ENCODE results near the gene POLR2I.
A peak's percentile ranks its signal among the peaks of the same experiment; 100 is the strongest.
"Not testable (repeated sequence)": the region's sequence is repeated elsewhere in the genome, so short reads cannot be mapped to it uniquely, and the experiment has no call there.

Gene POLR2I

GRCh38 chr19:36079389-36079945 lies 35.2 kb downstream of the POLR2I start:
- H2BK5ac ChIP-seq (ENCODE audit: low read depth, low read length, poor library complexity), result no peak overlapping the region
- H3K36me3 ChIP-seq (ENCODE audit: control insufficient read depth in 1 of 2, insufficient read depth in 2 of 2, low read length in 2 of 2), result peaks cover 36 to 44% of the 10 kb centered on the region in 2 experiments
- no peaks in the 10 kb centered on the region for H3K9me3 ChIP-seq (ENCODE audit: insufficient read depth, low read depth, low read length)
- no peaks in the 10 kb centered on the region for H3K79me2 ChIP-seq (ENCODE audit: control insufficient read depth, insufficient read depth, low read length, poor library complexity)
- peak overlapping the region; percentile 75 for H3K9ac ChIP-seq (ENCODE audit: low read length)
- H3K18ac ChIP-seq (ENCODE audit: low read length), result no peak overlapping the region
- no peak for DNase-seq
- no peaks in the 10 kb centered on the region for H3K4me1 ChIP-seq (ENCODE audit: control insufficient read depth in 1 of 2, insufficient read depth in 2 of 2, low read length in 2 of 2)
- H3K27ac ChIP-seq (ENCODE audit: low read depth, low read length), result no peak overlapping the region
- H3K79me1 ChIP-seq (ENCODE audit: low read length), result no peaks in the 10 kb centered on the region
- H3K23ac ChIP-seq (ENCODE audit: low read length), result peak overlapping the region; percentile 75
- H2AK5ac ChIP-seq (ENCODE audit: low read length), result no peak overlapping the region
- H3K14ac ChIP-seq (ENCODE audit: low read length), result no peak overlapping the region
- no peak overlapping the region for H4K91ac ChIP-seq (ENCODE audit: low read depth, low read length)
- no peaks in the 10 kb centered on the region for H3K27me3 ChIP-seq (ENCODE audit: insufficient read depth, low read length)
- no peak overlapping the region for H4K8ac ChIP-seq (ENCODE audit: low read depth, low read length)
- no peak overlapping the region for H4K12ac ChIP-seq (ENCODE audit: low read depth, low read length)
- H3K4me3 ChIP-seq (ENCODE audit: low read depth, low read length), result no peak overlapping the region
- no peak overlapping the region for H2BK120ac ChIP-seq (ENCODE audit: insufficient read depth, low read length, poor library complexity)
- H3K4ac ChIP-seq (ENCODE audit: low read depth, low read length), result no peak overlapping the region
- no peak overlapping the region for H2AFZ ChIP-seq (ENCODE audit: insufficient read depth, low read length, poor library complexity)
- no peak overlapping the region for H3K4me2 ChIP-seq (ENCODE audit: low read length)
- no peak overlapping the region for H2BK12ac ChIP-seq (ENCODE audit: low read length)
- no CpG with 5 or more reads among the region's 3 CpGs for WGBS (ENCODE audit: extremely low coverage, insufficient coverage, insufficient read length)

GRCh38 chr19:36073121-36073876 lies 41.4 kb downstream of the POLR2I start:
- Histone ChIP-seq H3K14ac (ENCODE audit: low read length) (no peak overlapping the region), H3K36me3 (ENCODE audit: control insufficient read depth in 1 of 2, insufficient read depth in 2 of 2, low read length in 2 of 2) (peaks cover 29 to 31% of the 10 kb centered on the region in 2 experiments), H3K18ac (ENCODE audit: low read length) (no peak overlapping the region), H3K79me1 (ENCODE audit: low read length) (no peaks in the 10 kb centered on the region), H3K9ac (ENCODE audit: low read length) (no peak overlapping the region), H3K27me3 (ENCODE audit: insufficient read depth, low read length) (no peaks in the 10 kb centered on the region), H2BK120ac (ENCODE audit: insufficient read depth, low read length, poor library complexity) (no peak overlapping the region), H3K4ac (ENCODE audit: low read depth, low read length) (no peak overlapping the region), H3K4me1 (ENCODE audit: control insufficient read depth in 1 of 2, insufficient read depth in 2 of 2, low read length in 2 of 2) (no peaks in the 10 kb centered on the region), H2BK5ac (ENCODE audit: low read depth, low read length, poor library complexity) (no peak overlapping the region), H4K8ac (ENCODE audit: low read depth, low read length) (no peak overlapping the region), H3K4me2 (ENCODE audit: low read length) (no peak overlapping the region), H3K27ac (ENCODE audit: low read depth, low read length) (no peak overlapping the region), H2AK5ac (ENCODE audit: low read length) (no peak overlapping the region), H2AFZ (ENCODE audit: insufficient read depth, low read length, poor library complexity) (no peak overlapping the region), H3K23ac (ENCODE audit: low read length) (no peak overlapping the region), H4K12ac (ENCODE audit: low read depth, low read length) (no peak overlapping the region), H3K4me3 (ENCODE audit: low read depth, low read length) (no peak overlapping the region), H2BK12ac (ENCODE audit: low read length) (no peak overlapping the region), H4K91ac (ENCODE audit: low read depth, low read length) (no peak overlapping the region), H3K9me3 (ENCODE audit: insufficient read depth, low read depth, low read length) (no peaks in the 10 kb centered on the region), H3K79me2 (ENCODE audit: control insufficient read depth, insufficient read depth, low read length, poor library complexity) (no peaks in the 10 kb centered on the region)
- WGBS (ENCODE audit: extremely low coverage, insufficient coverage, insufficient read length), result no CpG with 5 or more reads among the region's 10 CpGs
- no peak for DNase-seq

GRCh38 chr19:36072081-36072480 lies 42.6 kb downstream of the POLR2I start:
- DNase-seq, result no peak
- Histone ChIP-seq H3K14ac (ENCODE audit: low read length) (no peak overlapping the region), H3K4me3 (ENCODE audit: low read depth, low read length) (no peak overlapping the region), H4K12ac (ENCODE audit: low read depth, low read length) (no peak overlapping the region), H2BK12ac (ENCODE audit: low read length) (no peak overlapping the region), H3K4me2 (ENCODE audit: low read length) (no peak overlapping the region), H2BK120ac (ENCODE audit: insufficient read depth, low read length, poor library complexity) (no peak overlapping the region), H2AK5ac (ENCODE audit: low read length) (no peak overlapping the region), H2AFZ (ENCODE audit: insufficient read depth, low read length, poor library complexity) (no peak overlapping the region), H3K9ac (ENCODE audit: low read length) (no peak overlapping the region), H3K27me3 (ENCODE audit: insufficient read depth, low read length) (no peaks in the 10 kb centered on the region), H3K4me1 (ENCODE audit: control insufficient read depth in 1 of 2, insufficient read depth in 2 of 2, low read length in 2 of 2) (no peaks in the 10 kb centered on the region), H3K79me2 (ENCODE audit: control insufficient read depth, insufficient read depth, low read length, poor library complexity) (no peaks in the 10 kb centered on the region), H3K79me1 (ENCODE audit: low read length) (no peaks in the 10 kb centered on the region), H4K8ac (ENCODE audit: low read depth, low read length) (no peak overlapping the region), H3K18ac (ENCODE audit: low read length) (no peak overlapping the region), H3K4ac (ENCODE audit: low read depth, low read length) (no peak overlapping the region), H2BK5ac (ENCODE audit: low read depth, low read length, poor library complexity) (no peak overlapping the region), H4K91ac (ENCODE audit: low read depth, low read length) (no peak overlapping the region), H3K27ac (ENCODE audit: low read depth, low read length) (no peak overlapping the region), H3K9me3 (ENCODE audit: insufficient read depth, low read depth, low read length) (no peaks in the 10 kb centered on the region), H3K23ac (ENCODE audit: low read length) (no peak overlapping the region), H3K36me3 (ENCODE audit: control insufficient read depth in 1 of 2, insufficient read depth in 2 of 2, low read length in 2 of 2) (peaks cover 34 to 38% of the 10 kb centered on the region in 2 experiments)
- WGBS (ENCODE audit: extremely low coverage, insufficient coverage, insufficient read length), result no CpG with 5 or more reads among the region's 8 CpGs

DNA sequence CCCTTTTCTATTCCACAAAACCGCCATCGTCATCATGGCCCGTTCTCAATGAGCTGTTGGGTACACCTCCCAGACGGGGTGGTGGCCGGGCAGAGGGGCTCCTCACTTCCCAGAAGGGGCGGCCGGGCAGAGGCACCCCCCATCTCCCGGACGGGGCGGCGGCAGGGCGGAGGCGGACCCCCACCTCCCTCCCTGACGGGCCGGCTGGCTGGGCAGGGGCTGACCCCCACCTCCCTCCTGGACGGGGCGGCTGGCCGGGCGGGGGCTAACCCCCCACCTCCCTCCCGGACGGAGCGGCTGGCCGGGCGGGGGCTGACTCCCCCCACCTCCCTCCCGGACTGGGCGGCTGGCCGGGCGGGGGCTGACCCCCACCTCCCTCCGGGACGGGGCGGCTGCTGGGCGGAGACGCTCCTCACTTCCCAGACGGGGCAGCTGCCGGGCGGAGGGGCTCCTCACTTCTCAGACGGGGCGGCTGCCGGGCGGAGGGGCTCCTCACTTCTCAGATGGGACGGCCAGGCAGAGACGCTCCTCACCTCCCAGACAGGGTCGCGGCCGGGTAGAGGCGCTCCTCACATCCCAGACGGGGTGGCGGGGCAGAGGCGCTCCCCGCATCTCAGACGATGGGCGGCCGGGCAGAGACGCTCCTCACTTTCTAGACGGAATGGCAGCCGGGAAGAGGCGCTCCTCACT lies 45.7 kb downstream of the POLR2I start:
- not testable (repeated sequence) for H2BK12ac ChIP-seq (ENCODE audit: low read length); H3K4me1 ChIP-seq (ENCODE audit: control insufficient read depth in 1 of 2, insufficient read depth in 2 of 2, low read length in 2 of 2); H3K79me1 ChIP-seq (ENCODE audit: low read length); H3K9me3 ChIP-seq (ENCODE audit: insufficient read depth, low read depth, low read length); H3K4me3 ChIP-seq (ENCODE audit: low read depth, low read length); H3K23ac ChIP-seq (ENCODE audit: low read length); H2BK120ac ChIP-seq (ENCODE audit: insufficient read depth, low read length, poor library complexity); H3K27me3 ChIP-seq (ENCODE audit: insufficient read depth, low read length); H3K14ac ChIP-seq (ENCODE audit: low read length); H3K9ac ChIP-seq (ENCODE audit: low read length); H2AK5ac ChIP-seq (ENCODE audit: low read length); H3K4me2 ChIP-seq (ENCODE audit: low read length); H4K91ac ChIP-seq (ENCODE audit: low read depth, low read length); H2AFZ ChIP-seq (ENCODE audit: insufficient read depth, low read length, poor library complexity); H3K4ac ChIP-seq (ENCODE audit: low read depth, low read length); H4K8ac ChIP-seq (ENCODE audit: low read depth, low read length); H3K27ac ChIP-seq (ENCODE audit: low read depth, low read length); H3K79me2 ChIP-seq (ENCODE audit: control insufficient read depth, insufficient read depth, low read length, poor library complexity); H3K18ac ChIP-seq (ENCODE audit: low read length); H2BK5ac ChIP-seq (ENCODE audit: low read depth, low read length, poor library complexity); H4K12ac ChIP-seq (ENCODE audit: low read depth, low read length); DNase-seq
- peaks cover 42 to 49% of the 10 kb centered on the region in 2 experiments for H3K36me3 ChIP-seq (ENCODE audit: control insufficient read depth in 1 of 2, insufficient read depth in 2 of 2, low read length in 2 of 2)
- no CpG with 5 or more reads among the region's 57 CpGs for WGBS (ENCODE audit: extremely low coverage, insufficient coverage, insufficient read length)

Measured in trophoblast cell (in vitro differentiated cells and primary cell).